Measurements from ENCODE around the gene CSF3R.
"Not testable (repeated sequence)": the region's sequence is repeated elsewhere in the genome, so short reads cannot be mapped to it uniquely, and the experiment has no call there.

CSF3R gene

GRCh38 chr1:36512842-36513241 lies 30.1 kb upstream of the CSF3R start:
- DNase-seq: no peak

GRCh38 chr1:36511804-36512798 lies 29.4 kb upstream of the CSF3R start:
- no peak for DNase-seq

GRCh38 chr1:36511220-36511619 lies 28.5 kb upstream of the CSF3R start:
- DNase-seq: not testable (repeated sequence)

GRCh38 chr1:36510418-36510817 lies 27.7 kb upstream of the CSF3R start:
- no peak for DNase-seq

- no peak for DNase-seq
Observed at GRCh38 chr1:36508257-36508656, 25.5 kb upstream of the CSF3R start.

- no peak for DNase-seq
Observed at GRCh38 chr1:36506276-36506920, 23.7 kb upstream of the CSF3R start.

- no peak for DNase-seq
Observed at GRCh38 chr1:36503733-36504132, 21.0 kb upstream of the CSF3R start.

- no peak for DNase-seq
Observed at GRCh38 chr1:36503159-36503558, 20.4 kb upstream of the CSF3R start.

GRCh38 chr1:36502616-36503015 lies 19.9 kb upstream of the CSF3R start:
- no peak for DNase-seq

GRCh38 chr1:36501911-36502310 lies 19.2 kb upstream of the CSF3R start:
- not testable (repeated sequence) for DNase-seq

GRCh38 chr1:36497207-36497606 lies 14.5 kb upstream of the CSF3R start:
- no peak for DNase-seq

GRCh38 chr1:36494971-36495370 lies 12.3 kb upstream of the CSF3R start:
- DNase-seq: no peak

GRCh38 chr1:36493524-36493923 lies 10.8 kb upstream of the CSF3R start:
- no peak for DNase-seq

GRCh38 chr1:36492491-36492890 lies 9.8 kb upstream of the CSF3R start:
- DNase-seq: no peak

GRCh38 chr1:36489258-36490051 lies 6.7 kb upstream of the CSF3R start:
- DNase-seq: not testable (repeated sequence)

GRCh38 chr1:36487906-36488305 lies 5.2 kb upstream of the CSF3R start:
- no peak for DNase-seq

GRCh38 chr1:36487336-36487725 lies 4.6 kb upstream of the CSF3R start:
- not testable (repeated sequence) for DNase-seq

GRCh38 chr1:36486439-36487335 lies 4.0 kb upstream of the CSF3R start:
- DNase-seq: no peak

GRCh38 chr1:36486093-36486438 lies 3.4 kb upstream of the CSF3R start:
- DNase-seq: no peak

- no peak for DNase-seq
Observed at GRCh38 chr1:36484099-36484498, 1.4 kb upstream of the CSF3R start.

- DNase-seq: no peak
Observed at GRCh38 chr1:36481771-36482723, 666 bp downstream of the CSF3R start.
